NCI-H2081 treated with DMSO at 0.1 percent for 48 hours (cell line): ENCODE data around the gene SLC51B.
"Not testable (repeated sequence)": the region's sequence is repeated elsewhere in the genome, so short reads cannot be mapped to it uniquely, and the experiment has no call there.

ENCODE experiments used
- DNase-seq: peaks from one replicate; lab custom pipeline; 2025; lab: John Stamatoyannopoulos, UW

SLC51B gene

DNA sequence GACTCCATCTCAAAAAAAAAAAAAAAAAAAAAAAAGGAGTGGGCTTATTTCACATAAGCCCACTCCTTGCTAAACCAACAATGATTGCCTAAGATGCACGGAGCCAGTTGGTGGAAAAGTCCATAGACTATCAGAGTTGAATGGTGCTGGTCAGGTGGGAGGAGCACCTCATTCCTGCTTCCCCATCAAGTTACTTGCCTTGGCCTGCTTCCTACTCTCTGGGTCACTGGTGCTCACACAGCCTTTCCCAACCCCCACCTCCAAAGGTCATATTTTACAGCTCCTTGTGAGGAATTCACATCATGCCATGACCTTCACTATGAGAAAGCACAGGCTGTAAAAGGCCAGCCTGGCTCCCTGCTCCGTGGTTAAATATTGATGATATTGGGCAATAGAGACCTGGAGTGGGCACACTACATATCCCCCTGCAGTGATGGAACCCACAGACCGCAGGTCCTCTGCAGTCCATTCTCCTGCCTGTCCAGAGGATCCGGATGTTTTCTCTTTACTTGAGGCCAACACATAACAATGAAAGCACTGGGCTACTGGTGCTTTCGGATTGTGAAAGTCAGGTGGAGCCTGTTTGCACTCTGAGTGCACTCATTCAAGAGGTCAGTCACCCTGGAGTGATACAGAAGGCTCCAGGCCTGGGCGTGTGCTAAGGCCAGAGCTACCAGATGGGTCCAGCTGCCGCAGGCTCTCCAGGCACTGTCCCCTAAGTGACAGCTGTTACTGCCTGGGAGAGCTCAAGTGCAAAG is at the start of gene SLC51B:
TSS of gene SLC51B (plus strand) at position 664 of the 758 bp plus-strand sequence. CDS start 4,618 bp downstream, outside the sequence.
- no peak for DNase-seq

DNA sequence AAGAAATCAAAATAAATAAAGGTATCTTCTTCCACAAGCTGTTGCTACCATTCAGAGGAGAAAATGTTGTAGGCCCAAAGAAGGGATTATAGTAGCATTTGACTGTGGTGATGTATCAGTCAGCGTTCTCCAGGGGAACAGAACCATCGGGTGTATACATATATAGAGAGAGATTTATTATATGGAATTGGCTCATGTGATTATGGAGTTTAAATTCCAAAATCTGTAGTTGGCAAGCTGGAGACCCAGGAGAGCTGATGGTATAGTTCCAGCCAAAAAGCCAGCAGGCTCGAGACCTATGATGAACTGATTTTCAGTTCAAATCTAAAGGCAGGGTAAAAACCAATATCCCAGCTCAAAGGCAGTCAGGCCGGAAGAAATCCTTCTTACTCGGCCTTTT is 48.1 kb upstream of the SLC51B start:
- DNase-seq, result no peak

DNA sequence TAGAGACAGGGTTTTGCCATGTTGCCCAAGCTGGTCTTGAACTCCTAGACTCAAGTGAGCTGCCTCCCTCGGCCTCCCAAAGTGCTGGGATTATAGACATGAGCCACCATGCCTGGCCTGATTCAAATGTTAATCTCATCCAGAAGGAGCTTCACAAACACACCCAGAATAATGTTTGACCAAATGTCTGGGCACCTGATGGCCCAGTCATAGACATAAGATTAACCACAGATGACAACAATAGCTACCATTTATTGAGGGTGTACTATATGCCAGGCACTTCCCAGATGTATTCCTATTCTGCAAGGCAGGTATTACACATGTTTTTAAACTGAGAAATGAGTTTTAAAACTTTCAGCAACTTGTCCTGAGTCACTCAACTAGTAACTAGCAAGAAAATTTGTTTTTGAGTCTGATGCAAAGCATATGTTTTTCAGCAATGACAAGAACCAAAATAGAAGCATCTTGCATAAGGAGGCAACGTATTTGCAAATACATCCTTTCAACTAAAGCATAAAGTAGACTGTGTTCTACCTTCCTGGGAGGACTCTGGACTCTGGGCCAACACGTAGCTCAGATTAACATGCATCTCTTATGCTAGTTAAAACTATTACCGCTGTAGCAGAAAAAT is 47.3 kb upstream of the SLC51B start:
- DNase-seq, result no peak

DNA sequence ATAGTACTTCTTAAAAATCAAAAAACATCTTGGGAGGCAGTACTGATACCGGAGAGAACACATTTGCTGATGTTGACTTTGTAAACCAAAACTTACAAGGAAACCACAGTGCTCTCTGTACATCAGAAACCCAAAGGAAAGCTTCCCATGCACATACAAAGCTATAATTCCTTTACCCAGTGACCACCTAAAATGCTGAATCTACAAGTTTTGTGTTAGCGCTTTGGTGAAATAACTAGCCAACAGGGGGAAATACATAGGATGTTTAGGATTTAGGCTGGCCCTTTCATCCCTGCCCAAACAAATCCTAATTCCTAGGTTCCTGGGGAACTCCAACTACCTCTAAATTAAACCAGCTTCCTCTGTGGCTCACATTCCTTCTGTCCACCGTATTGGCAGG is 40.2 kb upstream of the SLC51B start:
- no peak for DNase-seq

DNA sequence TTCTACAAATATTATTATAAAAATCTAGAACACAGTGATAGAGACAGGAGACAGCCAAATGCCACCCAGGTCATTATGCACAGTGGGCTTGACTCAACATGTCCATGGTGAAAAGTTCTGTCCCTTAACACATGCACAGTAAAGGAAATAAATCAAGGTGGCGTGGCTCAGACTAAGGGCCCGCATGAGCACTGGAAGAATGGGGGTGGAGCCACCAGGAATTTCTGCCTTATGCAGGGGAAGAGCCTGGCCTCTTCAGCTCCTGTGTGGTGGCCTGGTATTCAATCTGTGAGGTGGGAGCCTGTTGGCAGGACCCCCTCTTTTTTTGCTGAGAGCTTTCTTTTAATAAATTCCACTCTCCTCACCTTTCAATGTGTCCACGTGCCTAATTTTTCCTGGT is 38.3 kb upstream of the SLC51B start:
- DNase-seq, result no peak

DNA sequence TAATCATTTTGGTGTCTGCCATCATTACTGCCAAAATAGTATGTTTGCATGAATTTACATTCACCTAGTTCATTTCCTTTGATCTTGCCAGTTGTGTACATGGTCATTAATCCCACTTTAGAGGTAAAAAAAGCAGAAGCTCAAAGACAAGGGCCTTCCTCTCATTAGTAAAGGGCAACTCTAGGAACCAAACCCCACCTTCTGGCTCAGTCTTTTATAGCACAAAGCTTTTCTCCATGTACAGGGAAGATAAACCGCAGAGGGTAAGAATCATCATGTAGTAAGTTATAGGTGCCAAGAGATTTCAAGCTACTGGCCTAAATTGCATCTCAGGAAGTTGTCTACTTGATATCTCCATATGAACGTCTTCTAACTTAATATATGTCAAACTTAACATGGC is 36.2 kb upstream of the SLC51B start:
- no peak for DNase-seq

DNA sequence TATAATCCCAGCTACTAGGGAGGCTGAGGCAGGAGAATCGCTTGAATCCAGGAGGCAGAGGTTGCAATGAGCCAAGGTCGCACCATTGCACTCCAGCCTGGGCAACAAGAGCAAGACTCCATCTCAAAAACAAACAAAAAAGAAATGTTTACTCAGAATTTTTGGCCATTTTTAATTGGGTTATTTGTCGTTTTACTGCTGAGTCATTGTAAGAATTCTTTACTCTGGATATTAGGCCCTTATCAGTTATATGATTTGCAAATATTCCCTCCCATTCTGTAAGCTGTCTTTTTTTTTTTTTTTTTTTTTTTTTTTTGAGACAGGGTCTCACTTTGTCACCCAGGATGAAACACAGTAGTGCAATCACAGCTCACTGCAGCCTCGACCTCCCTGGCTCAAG is 34.0 kb upstream of the SLC51B start:
- not testable (repeated sequence) for DNase-seq

DNA sequence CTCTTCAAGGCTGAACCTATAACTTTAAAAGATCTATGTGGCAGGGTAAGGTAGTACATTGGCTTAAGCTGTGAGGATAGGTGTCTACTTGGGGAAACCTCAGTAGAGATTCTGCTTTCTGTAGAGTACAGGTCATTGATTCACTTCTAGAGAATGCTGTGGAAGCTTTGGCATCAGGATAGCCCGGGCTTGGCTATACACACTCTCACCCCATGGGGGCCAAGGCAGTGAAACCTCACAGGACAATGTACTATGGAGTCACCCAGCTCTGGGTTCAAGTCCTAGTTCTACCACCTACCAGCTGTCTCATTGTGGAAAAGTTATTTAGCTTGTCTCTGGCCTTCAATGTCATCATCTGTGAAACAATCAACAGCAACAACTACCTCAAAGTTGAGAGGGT is 24.8 kb upstream of the SLC51B start:
- no peak for DNase-seq

DNA sequence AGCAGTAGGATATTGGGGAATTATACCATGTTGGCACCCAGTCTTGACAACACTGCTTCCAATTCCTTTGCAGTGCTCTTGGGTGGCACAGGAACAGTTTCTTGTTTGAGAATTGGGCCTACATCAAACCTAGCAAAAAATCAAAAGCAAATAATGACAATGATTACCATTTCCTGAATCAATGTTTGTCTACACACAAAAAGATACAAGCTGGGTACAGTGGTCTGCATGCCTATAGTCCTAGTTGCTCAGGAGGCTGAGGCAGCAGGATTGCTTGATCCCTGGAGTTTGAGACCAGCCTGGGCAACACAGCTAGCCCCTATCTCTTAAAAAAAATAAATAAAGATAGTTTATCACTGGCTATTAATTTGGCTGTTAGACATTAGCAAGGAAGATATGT is 23.7 kb upstream of the SLC51B start:
- no peak for DNase-seq

DNA sequence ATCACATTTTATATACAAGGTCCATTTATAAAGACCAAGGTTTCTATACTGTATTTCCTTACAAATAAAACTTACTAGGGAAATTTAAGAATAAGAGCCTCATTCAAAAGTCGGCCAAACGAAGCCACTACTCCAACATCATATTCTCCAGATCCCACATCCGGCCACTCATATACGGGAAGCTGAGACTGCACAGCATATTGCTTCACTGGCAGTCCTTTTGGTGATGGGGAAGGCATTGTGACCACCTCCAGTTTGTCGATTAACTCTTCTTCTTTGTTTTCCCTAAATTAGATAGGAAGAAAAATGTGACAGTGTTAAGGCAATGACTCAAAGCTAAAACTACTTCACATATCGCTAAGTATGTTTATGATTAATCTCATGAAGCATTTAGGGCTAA is 18.4 kb upstream of the SLC51B start:
- DNase-seq, result no peak

DNA sequence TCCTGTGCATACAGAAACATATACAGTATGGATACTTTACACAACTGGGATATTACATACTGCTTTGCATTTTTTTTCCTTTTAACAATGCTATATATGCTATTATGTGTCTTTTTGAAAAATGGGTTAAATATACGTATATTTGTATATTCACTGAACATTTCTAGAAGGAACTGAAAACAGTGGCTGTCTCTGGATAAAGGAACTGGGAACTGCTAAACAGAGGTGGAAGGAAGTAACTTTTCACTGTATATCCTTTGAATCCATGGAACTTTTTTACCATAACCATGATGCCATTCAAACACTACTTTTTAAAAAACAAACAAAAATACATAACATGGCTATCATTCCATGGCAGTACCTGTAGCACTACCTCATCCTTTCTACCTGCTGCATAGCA is 17.6 kb upstream of the SLC51B start:
- DNase-seq, result no peak

DNA sequence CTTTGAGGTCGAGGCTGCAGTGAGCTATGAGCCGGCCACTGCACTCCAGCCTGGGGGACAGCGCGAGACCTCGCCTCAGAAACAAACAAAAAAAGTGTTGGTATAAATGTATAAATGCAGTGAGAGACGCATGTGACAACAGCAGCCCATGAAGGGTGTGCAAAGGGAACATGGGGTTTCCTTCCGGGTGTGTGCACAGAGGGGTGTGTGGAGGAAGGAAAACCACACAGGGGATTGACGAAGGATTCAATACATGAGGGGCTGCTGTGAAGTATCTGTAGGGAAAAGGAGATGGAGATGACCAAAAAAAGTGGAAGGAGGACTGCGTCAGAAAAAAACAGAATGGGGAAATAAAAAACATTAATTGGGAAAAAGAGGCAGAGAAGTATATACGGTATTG is 16.8 kb upstream of the SLC51B start:
- no peak for DNase-seq

DNA sequence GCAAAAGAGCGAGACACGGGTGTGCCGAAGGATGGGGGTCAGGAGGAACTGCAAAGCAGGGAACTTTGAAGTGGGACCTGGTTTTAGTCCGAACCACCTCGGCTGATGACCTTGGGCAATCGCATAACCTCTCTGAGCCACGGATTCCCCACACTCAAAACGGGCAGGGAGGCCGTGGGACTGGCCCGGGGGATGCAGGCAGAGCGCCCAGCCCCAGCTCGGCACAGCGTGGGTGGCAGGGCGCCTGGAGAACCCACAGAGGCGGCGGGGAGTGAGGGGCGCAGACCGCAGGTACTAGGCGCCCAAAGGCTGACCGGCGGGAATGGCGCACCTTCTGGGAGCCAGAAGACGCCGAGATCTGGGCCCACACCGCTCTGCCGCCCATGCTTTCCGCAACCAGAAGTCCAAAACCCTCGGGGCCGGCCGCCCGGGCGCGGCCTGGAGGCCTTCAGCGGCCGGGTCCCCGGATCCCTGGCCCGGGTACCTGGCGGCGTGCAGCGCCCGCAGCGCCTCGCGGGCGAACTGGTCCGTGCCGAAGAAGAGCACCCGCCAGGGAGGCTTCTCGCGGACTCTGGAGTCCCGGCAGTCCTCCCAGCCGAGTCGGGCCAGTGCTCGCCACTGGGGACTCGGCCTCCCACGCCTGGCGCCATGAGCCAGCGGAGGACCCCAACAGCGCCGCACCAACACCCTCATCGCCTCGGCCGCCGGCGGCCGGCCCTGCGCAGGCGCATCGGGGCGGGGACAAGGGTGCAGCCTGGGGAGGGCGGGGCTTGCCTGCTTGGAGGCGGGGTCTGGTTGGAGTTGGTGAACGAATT is 16.1 kb upstream of the SLC51B start, which contains the start of gene MTFMT:
TSS of gene MTFMT (minus strand) at position 719 of the 815 bp plus-strand sequence. CDS start at position 693, 26 bp downstream.
- DNase-seq, result no peak

DNA sequence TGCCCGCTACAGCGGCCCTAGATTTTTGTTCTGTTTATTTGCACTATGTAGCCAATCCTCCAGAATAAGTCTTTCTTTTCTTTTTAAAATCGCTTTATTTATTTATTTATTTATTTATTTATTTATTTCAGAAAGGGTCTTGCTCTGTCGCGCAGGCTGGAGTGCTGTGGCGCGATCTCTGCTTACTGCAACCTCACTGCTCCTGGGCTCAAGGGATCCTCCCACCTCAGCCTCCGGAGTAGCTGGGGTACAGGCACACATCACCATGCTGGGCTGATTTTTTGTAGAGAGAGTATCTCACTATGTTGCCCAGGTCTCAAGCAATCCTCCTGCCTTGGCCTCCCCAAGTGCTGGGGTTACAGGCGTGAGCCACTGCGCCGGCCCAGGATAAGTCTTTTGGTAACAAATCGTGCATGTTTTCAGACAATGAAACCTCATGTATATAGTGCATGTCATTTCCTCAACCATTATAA is 15.4 kb upstream of the SLC51B start:
- DNase-seq, result no peak

DNA sequence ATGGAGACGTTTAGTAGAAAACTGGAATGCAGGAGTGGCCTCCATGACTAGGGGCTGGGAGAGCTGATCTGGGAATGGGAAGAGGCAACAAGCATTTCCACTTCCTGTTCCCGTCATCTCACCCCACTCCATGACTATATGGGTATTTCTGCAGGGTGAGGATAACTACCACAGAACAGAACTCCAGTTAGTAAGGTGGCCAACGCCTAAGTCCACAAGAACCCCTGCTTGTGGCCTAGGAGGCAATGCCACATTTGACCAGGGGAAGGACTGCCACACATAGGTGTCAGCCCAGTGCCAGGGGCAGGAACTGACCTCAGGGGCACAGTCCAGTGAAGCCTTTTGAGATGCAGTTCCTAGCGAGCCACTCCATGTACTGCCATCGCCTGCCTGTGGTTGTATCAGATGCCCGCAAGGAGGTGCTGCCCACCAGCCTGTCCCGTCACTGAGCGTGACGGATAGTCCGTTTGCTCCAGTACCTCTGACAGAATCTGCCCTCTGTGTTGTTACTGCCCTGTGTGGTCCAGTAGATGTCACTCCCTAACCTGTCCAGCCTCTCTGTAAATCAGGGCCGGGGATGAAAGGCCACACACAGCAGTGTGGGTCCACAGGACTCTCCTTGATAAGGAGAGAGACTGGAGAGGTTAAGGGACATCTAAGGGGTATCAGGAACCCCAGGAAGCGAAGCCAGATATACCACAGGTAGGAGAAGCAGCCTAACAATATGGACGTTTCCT is 12.2 kb upstream of the SLC51B start:
- no peak for DNase-seq

DNA sequence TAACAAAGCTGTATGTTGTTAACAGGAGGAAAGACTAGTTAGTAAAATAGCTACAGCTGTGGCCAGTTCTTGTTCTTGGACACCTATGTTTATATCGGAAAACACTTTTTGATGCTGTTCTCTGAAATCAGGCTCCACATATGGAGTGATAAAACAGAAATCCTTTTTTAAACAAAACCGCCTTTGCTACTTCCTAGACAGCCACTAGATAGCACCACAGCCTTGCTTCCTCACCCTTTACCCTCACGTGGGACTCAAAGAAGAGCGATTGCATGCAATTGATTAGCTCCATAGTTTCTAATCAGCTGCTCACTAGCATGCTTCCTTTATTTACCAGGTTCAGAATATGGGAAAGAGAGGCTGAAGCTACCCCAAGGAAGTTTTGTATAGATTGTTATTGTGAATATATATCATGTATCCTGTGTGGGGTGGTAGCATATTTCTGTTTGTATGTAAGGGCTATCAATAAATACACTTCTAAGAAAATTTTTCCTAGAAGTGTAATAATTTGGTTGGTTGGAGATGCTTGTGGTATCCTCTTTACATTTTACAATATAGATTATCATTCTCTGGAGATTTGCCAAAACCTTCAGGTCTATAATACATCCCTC is 11.4 kb upstream of the SLC51B start:
- no peak for DNase-seq

DNA sequence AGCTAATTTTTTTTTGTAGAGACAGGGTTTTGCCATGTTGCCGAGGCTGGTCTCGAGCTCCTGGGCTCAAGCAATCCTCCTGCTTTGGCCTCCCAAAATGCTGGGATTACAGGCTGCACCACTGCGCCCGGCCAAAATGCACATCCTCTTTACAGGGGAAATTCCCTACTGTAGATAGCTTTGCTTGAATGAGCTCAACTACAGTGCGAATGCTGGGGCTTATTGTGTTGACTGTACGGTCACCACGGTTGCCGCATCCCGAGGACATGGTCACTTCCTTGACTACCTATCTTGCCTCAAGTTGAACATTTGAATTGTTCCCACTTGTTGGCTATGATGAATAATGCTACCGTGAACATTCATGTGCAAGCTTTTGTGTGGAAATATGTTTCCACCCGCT is 10.5 kb upstream of the SLC51B start:
- no peak for DNase-seq

DNA sequence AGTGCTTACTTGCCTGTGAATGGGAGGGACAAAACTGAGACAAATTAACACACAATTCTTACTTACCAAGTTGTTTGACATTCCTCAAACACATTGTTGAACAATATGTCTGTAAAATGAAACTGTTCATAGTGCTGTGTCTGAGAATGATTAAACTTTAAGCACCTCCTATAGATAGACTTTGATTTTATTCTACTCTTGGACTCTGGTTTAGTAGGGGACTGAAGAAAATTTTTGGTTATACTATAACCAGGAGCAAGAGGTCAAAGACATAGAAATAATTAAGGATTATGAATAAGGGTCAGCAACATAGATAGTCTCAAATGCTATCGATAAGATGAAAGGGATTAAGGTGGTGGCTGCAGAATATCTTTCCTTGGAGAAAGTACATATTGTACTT is 7.9 kb upstream of the SLC51B start:
- no peak for DNase-seq

DNA sequence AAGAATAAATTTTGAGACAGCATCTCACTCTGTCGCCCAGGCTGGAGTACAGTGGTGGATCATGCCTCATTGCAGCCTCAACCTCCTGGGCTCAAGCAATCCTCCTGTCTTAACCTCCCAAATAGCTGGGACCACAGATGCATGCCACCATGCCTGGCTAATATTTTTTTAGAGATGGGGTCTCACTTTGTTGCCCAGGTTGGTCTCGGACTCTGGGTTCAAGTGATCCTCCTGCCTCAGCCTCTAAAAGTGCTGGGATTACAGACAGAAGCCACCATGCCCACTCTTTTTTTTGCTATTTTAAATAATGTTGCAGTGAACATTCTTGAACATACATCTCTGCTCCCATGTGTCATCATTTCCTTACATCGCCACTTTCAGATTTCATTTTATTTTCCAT is 6.8 kb upstream of the SLC51B start:
- DNase-seq, result no peak

DNA sequence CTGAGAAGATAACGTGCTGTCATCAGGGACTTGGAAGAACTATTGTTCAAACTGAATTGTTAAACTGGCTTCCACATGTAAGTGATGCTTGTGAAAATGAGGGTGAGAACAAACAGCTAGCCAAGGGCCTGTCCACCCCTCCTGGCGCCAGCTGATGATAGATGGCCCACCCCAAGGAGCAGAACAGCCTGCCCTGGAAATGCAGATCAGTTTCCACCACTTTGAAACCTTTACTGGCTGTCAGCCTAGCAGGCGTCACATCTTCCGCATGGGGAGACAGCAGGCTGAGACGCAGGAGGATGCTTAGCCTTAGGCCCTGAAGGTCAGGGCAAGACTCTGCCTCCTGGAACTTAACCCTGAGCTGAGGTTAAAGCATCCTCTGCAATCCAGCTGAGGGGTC is 6.4 kb upstream of the SLC51B start:
- DNase-seq, result no peak

DNA sequence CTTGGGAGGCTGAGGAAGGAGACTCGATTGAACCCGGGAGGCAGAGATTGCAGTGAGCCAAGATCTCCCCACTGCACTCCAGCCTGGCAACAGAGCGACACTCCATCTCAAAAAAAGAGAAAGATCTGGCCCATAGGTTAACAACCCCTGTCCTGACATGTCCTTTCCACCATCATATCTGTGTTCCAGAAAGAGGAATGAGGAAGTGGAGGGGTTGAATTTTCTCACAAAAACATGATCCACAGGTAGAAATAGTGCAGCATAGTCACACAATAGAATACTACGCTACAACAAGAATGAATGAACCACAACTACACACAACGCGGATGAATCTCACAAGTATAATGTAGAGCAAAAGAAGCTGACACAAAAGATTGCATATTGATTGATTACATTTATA is 4.7 kb upstream of the SLC51B start:
- DNase-seq, result no peak

DNA sequence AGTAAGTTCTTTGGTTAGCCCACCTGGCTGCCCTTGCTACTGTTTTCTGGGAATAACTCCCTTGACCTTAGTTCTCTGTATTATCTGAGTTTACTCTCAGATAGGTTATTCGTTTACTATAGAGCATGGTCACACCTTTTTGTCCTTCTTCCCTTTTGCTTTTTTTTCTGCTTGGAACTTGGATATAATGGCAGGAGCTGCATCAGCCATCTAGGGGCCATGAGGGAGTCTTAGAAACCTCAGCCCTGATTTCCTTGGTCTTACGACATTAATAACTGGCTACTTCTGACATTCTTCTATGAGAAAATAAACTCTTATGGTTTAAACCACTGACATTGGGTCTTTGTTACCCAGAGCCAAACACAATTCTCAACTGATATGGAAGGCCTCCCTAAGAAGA is 3.4 kb upstream of the SLC51B start:
- no peak for DNase-seq
